Inferior parietal cortex (tissue), 1 donor: ENCODE data around the gene DRD3.

Source experiments
- DNase-seq: peaks from one replicate; pipeline ENCODE4 v3.0.0-alpha.2; 2016; ENCODE audit errors: extremely low spot score

DRD3 gene

GRCh38 chr3:114120211-114120610, 58.6 kb downstream of the DRD3 start:
- DNase-seq: no peak

- no peak for DNase-seq
Observed at GRCh38 chr3:114119776-114120175, 59.1 kb downstream of the DRD3 start.

GRCh38 chr3:114115143-114115542, 63.7 kb downstream of the DRD3 start:
- no peak for DNase-seq

DNA sequence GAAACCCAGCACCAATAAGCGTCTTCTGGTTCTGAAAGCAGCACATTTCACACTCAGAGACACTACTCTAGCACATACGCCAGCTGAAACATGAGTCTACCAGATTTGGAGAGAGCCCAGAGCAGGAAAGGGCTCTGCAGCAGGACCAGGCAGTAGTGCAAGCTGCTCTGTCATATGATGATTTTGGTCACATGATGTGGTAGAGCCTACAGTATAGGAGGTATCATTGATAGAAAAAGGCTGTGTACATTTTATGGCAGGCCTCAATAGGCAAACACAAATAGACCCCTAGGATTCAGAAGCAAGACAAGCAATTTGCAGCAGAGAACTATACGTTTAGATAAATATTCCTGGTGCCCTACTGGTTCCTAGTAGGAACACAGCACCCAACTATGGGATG, 64.1 kb downstream of the DRD3 start:
- DNase-seq: no peak

DNA sequence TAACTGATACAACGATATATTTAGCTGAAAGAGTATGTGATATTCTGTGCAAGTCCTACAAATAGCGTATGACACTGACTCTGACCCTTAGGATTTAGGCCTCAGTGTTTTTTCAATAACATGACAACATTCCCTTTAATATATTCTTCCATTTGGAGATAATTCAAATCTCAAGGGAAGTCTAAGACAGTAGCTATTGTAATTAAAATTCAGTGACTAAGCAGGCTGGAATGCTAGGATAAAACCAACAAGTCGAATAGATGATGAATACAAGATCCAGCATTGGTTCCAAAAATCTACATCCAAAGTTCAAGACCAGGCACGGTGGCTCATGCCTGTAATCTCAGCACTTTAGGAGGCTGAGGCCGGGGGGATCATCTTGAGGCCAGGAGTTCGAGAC, 66.2 kb downstream of the DRD3 start:
- DNase-seq: no peak

- DNase-seq: no peak
Observed at GRCh38 chr3:114111060-114111770, 67.6 kb downstream of the DRD3 start.

GRCh38 chr3:114110439-114110838, 68.4 kb downstream of the DRD3 start:
- no peak for DNase-seq

DNA sequence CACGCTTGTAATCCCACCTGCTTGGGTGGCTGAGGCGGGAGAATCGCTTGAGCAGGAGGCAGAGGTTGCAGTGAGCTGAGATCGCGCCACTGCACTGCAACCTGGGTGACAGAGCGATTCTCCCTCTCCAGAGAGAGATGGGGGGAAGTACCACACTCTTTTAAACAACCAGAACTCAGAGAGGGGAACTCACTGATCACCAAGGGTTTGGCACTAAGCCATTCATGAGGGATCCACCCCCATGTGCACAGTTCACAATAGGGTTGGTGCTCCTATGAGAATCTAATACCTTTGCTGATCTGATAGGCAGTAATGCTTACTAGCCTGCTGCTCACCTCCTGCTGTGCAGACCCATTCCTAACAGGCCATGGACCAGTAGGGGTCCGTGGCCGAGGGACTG, 70.7 kb downstream of the DRD3 start:
- DNase-seq: no peak

DNA sequence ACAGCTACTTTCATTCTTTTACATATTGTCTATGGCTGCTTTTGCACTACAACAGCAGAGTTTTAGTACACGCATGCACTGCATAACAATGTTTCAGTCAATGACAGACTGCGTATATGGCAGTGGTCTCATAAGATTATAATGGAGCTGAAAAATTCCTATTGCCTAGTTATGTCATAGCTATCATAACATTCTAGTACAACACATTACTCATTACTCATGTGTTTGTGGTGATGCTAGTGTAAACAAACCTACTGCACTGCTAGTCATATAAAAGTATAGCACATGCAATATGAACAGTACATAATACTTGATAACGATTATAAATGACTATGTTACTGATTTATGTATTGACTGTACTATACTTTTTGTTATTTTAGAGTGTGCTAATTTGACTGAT, 74.4 kb downstream of the DRD3 start:
- DNase-seq: no peak

DNA sequence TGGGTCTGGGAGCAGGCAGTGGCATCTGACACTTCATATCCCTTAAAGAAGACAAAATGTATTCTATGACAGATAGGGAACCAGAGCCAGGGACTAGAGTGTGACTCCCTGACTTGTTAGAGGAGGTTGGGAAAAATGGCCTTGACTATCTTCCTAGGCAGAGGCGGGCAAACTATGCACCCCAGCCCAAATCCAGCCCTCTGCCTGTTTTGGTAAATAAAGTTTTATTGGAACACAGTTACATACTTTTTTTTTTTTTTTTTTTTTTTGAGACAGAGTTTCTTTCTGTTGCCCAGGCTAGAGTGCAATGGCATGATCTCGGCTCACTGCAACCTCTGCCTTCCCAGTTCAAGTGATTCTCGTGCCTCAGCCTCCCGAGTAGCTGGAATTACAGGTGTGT, 75.0 kb downstream of the DRD3 start:
- DNase-seq: no peak

GRCh38 chr3:114103181-114103580, 75.7 kb downstream of the DRD3 start:
- no peak for DNase-seq

DNA sequence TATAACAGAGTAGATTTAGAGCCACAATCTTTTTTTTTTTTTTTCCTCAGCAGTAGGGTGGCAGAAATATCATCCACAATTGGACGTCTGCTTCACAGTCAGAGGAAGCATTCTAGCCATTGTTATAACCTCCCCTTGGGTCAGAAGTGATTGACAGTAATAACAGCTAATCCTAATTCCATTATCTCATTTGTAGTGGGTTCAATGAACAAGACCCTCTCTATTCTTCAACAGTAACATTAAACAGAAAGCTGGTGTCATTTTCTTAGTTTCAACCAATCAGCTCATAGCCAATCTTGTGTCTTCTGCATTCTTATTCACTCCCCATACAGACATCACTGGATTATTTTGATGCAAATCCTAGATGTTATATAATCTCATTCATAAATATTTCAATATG, 77.8 kb downstream of the DRD3 start:
- no peak for DNase-seq

- DNase-seq: no peak
Observed at GRCh38 chr3:114095796-114096195, 83.1 kb downstream of the DRD3 start.

- no peak for DNase-seq
Observed at GRCh38 chr3:114093596-114093995, 85.3 kb downstream of the DRD3 start.

GRCh38 chr3:114093016-114093380, 85.9 kb downstream of the DRD3 start:
- DNase-seq: no peak

DNA sequence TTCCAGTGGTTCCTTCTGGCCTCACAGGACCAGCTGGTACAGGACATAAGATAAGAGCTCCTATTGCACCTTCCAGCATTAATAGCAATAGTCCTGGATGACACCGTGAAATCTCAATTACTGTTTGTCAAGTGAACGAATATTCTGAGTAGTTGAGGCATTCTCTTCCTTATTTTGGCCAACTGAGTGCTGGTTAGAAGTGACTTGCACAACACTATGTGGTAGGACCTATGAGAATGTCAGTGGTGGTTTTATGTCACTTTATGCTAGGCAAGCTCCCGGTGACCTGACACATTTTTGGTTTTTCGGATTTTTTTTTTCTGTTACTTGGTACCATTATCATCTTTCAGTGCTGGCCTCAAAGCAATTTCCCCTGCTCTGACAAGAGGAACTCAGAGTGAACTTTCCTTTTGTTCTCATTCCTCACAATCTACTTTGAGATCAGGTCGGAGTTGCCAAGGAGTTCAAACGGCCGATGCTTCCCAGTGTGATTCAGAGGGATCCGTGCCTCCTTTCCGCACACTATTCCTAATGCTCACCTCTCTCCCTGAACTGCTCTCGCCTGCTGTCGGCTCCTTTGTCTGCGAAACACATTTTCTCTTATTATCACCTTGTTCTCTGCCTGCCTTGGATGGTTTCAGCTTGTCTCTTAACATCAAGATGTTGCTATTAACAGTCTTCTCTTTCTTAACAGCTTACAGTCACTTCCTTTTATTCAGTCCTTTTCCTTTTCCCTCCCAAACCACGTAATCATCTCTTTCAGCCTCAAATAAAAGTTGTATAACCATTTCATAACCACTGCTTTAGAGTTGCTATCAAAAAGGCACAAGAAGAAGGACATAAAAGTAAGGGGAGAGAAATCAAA, 86.5 kb downstream of the DRD3 start:
- peak; percentile 5 for DNase-seq

DNA sequence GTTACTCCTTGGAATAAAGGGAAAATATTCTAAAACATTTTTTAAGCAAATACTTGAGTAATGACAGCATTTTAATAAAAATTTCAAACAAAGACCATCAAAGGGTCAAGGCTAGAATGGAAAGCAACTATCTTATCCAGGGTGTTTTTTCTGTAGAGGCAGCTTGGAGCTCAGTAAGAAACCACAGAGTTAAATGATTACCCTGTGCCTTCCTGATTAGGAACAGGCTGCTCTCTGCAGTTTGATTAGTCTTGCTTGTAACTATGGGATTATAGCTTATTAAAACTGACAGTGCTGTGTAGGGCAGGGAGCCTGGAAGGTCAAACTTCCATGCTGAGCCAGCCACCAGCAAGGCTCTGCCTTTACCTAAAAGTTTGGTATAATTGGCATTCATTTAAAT, 89.2 kb downstream of the DRD3 start:
- no peak for DNase-seq

DNA sequence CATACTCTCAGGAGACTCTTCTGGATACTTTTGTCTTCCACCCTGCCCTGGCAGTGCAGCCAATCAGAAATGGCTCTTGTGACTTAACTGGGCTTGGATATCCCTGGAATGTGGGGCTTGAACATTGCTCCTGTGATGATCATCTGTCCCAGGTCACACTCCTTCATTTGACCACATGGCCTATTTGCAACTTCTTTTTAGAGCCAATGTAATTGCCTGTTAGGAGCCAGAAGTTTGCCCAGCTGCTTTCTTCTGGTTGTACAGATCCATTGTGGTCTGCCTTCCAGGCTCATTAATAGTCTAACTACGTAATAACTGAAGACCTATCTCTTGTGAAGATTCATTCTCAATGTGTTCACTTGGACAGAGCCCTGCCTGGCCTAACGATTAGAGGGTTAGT, 92.5 kb downstream of the DRD3 start:
- DNase-seq: no peak

DNA sequence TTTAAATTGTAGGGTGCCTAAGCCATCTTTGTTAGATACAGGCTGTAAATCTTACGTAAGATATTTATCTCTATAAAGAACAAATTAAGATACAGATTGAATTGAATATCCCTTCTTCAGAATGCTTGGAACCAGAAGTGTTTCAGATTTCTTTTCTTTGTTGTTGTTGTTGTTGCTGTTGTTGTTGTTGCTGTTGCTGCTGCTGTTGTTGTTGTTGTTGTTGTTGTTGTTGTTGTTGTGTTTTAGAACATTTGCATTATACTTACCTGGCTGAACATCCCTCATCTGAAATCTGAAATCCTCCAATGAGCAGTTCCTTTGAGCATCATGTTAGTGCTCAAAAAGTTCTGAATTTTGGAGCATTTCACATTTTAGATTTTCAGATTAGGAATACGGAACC, 95.7 kb downstream of the DRD3 start:
- no peak for DNase-seq

DNA sequence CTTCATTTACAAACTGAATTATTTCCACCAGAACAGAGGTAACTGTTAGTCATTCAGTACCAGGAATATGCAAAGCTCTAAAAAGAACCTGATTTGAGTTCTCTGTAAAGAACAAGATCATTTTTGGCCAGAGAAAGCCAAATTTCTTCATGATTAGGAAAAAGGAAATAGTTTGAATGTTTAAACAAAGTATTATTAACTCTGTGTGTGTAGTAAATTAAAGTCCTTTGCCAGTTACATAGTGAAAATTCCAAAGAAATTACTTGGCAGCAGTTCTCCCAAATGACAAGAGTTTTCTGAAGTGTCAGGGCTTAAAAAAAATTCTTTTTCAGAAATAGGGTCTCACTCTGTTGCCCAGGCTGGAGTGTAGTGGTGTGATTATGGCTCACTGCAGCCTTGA, 97.8 kb downstream of the DRD3 start:
- DNase-seq: no peak

DNA sequence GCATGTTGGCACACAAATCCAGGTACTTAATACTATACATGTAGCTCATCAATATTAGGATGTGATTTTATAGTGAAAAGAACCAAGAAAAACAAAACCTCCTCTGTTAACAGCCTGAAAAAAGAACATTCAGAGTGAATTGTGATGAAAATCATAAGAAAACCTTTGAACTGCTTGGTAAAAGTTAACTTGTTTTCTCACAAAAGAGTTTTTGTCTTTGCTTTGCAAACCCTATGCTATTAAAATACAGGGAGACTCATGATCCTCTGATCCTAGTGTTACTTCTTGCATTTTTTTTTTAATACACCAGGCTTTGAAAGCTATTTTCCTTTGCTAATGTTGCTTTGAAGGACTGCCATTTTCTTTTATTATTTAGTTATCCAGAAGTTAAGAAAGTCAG, 98.7 kb downstream of the DRD3 start:
- no peak for DNase-seq

DNA sequence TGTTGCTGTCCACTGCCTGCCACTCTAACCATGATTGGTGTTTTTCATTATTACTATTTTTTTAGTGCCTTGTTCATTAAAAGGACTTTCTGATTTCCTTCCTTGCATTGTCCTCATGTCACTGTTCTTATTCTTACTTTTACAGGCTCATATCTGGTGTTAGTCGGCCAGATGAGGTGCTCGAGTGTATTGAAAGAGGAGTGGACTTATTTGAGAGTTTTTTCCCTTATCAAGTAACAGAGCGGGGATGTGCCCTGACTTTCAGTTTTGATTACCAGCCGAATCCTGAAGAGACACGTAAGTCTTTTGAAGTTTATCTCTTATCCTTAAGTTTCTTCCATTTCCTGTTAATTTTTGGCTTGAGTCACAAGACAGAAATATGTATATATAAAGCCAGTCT, 99.1 kb downstream of the DRD3 start:
- no peak for DNase-seq

DNA sequence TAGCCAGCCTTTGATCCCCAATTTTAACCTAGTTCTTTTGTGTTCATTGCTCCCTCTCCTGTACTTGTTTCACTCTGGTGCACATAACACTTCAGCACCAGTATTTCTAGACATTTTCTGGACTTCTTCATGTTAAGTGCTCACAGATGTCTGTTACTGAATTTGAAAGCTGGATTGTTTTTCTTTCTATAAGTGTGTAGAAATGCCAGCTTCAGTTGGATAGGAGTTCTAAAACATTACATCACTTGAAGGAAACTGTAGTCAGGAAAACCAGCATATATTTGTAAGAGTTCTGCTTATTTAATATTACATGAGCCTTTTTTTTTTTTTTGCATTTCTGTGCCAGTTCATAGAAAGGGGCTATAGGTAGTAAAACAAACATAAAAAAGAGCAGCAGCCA, 100.7 kb downstream of the DRD3 start:
- DNase-seq: no peak
